Breast epithelium (tissue), 4 donors: ENCODE results near the gene ADCY1. TPM values are rescaled to one million over a fixed set of nuclear protein-coding genes. Genes with fewer than 3 reads are reported as not detected.

Experiments used
- DNase-seq, 2 donors: peaks; one replicate each; pipeline ENCODE4 v3.0.0-alpha.2; 2019; ENCODE audit warnings: low spot score in 2 of 2
- H3K27ac ChIP-seq, 2 donors: fragments of 200-600 bp; sonication (generic) in 1 of 2; one replicate each; pipeline ENCODE4 v1.5.1; 2016 to 2019; ENCODE audit warnings: mild to moderate bottlenecking in 1 of 2
- H3K27me3 ChIP-seq, 2 donors: fragments of 200-600 bp; sonication (generic) in 1 of 2; one replicate each; pipeline versions ENCODE4 v1.5.1 to v1.6.0; 2017 to 2019; ENCODE audit warnings: control low read depth in 1 of 2, mild to moderate bottlenecking in 1 of 2
- H3K36me3 ChIP-seq: fragments of 200-600 bp; one replicate; pipeline ENCODE4 v1.5.1; 2019
- H3K4me1 ChIP-seq, 2 donors: fragments of 200-600 bp; sonication (generic); one replicate each; pipeline ENCODE4 v1.5.1; 2016 to 2019; ENCODE audit warnings: control low read depth in 1 of 2
- H3K4me3 ChIP-seq, 3 donors: fragments of 200-600 bp; sonication (generic); 1 replicate in 2 of 3; 2 replicates in 1 of 3; pipeline ENCODE4 v1.5.1; 2016 to 2019; ENCODE audit warnings: mild to moderate bottlenecking in 3 of 3, moderate library complexity in 2 of 3
- H3K9me3 ChIP-seq, 2 donors: fragments of 200-600 bp; sonication (generic) in 1 of 2; one replicate each; pipeline ENCODE4 v1.5.1; 2016 to 2019; ENCODE audit warnings: control low read depth in 1 of 2
- CTCF ChIP-seq, 3 donors: fragments of 450-650 bp; IDR thresholded peaks; one replicate each; pipeline ENCODE4 v1.5.1; 2016 to 2017; ENCODE audit warnings: antibody characterized with exemption in 3 of 3, mild to moderate bottlenecking in 3 of 3, moderate library complexity in 3 of 3
- POLR2A ChIP-seq: fragments of 450-650 bp; IDR thresholded peaks from one replicate; pipeline ENCODE4 v1.6.1; 2016; ENCODE audit warnings: antibody characterized with exemption, mild to moderate bottlenecking, moderate library complexity
- POLR2AphosphoS5 ChIP-seq, 3 donors: sonication (generic); formaldehyde crosslinking; IDR thresholded peaks; one replicate each; pipeline ENCODE4 v1.6.1; 2017; ENCODE audit warnings: antibody characterized with exemption in 3 of 3
- intact Hi-C: fragments of 100-400 bp; cut with DNase I; formaldehyde crosslinking; loops from one replicate; pipeline ENCODE4 v1.15.1; 2023; ENCODE audit warnings: low total_unique reads
- total RNA-seq, 3 donors: library from RNA; depleted of rRNA; stranded (reverse); fragments of >200 nt; gene quantifications; one replicate each; pipeline ENCODE4 v1.1.0, GENCODE V29; 2016

Gene ADCY1
- total RNA-seq, 3 donors from 2014 or later: 1.6 to 14.4 (median 2.5) TPM

- intact Hi-C loops: no loop called here
- DNase-seq: peak in 1 of 2 donors; percentile 39
- Histone ChIP-seq H3K27ac (no peak overlapping the region), H3K27me3 (no peaks in the 10 kb centered on the region), H3K4me1 (no peaks in the 10 kb centered on the region), H3K36me3 (no peaks in the 10 kb centered on the region), H3K9me3 (no peaks in the 10 kb centered on the region), H3K4me3 (no peak overlapping the region)
- no peak for TF ChIP-seq POLR2A
- TF ChIP-seq POLR2AphosphoS5 (IDR thresholded peaks at IDR 0.05): no peak
Measured at GRCh38 chr7:45589061-45589460, 14.9 kb downstream of the ADCY1 start.

- intact Hi-C loops: no loop called here
- Histone ChIP-seq H3K36me3 (no peaks in the 10 kb centered on the region), H3K4me1 (no peaks in the 10 kb centered on the region), H3K4me3 (no peak overlapping the region), H3K9me3 (no peaks in the 10 kb centered on the region), H3K27me3 (no peaks in the 10 kb centered on the region), H3K27ac (no peak overlapping the region)
- TF ChIP-seq CTCF (IDR thresholded peaks at IDR 0.05): no peak
- TF ChIP-seq POLR2A: no peak
- TF ChIP-seq POLR2AphosphoS5 (IDR thresholded peaks at IDR 0.05): no peak
- no peak for DNase-seq
Measured at GRCh38 chr7:45589915-45590678, 15.9 kb downstream of the ADCY1 start.

- no peaks in the 10 kb centered on the region for H3K9me3 ChIP-seq
- TF ChIP-seq POLR2AphosphoS5 (IDR thresholded peaks at IDR 0.05) (no peak), POLR2A (no peak), CTCF (IDR thresholded peaks at IDR 0.05) (no peak)
- H3K4me1 ChIP-seq: no peaks in the 10 kb centered on the region
- no peaks in the 10 kb centered on the region for H3K36me3 ChIP-seq
- H3K4me3 ChIP-seq: no peak overlapping the region
- peak in 1 of 2 donors; percentile 27 for DNase-seq
- no peak overlapping the region for H3K27ac ChIP-seq
- no peaks in the 10 kb centered on the region for H3K27me3 ChIP-seq
- intact Hi-C loops: no loop called here
Measured at GRCh38 chr7:45590679-45591057, 16.5 kb downstream of the ADCY1 start.

GRCh38 chr7:45591101-45591906 lies 17.1 kb downstream of the ADCY1 start:
- peak in 1 of 2 donors; percentile 28 for DNase-seq
- Histone ChIP-seq H3K4me1 (no peaks in the 10 kb centered on the region), H3K4me3 (no peak overlapping the region), H3K36me3 (no peaks in the 10 kb centered on the region), H3K27me3 (no peaks in the 10 kb centered on the region), H3K27ac (no peak overlapping the region), H3K9me3 (no peaks in the 10 kb centered on the region)
- intact Hi-C loops: no loop called here
- TF ChIP-seq POLR2AphosphoS5 (IDR thresholded peaks at IDR 0.05): no peak
- TF ChIP-seq CTCF (IDR thresholded peaks at IDR 0.05): no peak
- TF ChIP-seq POLR2A: no peak

GRCh38 chr7:45592230-45592991 lies 18.2 kb downstream of the ADCY1 start:
- intact Hi-C loops: no loop called here
- H3K27me3 ChIP-seq: no peaks in the 10 kb centered on the region
- no peak overlapping the region for H3K4me3 ChIP-seq
- H3K4me1 ChIP-seq: no peaks in the 10 kb centered on the region
- H3K27ac ChIP-seq: no peak overlapping the region
- TF ChIP-seq CTCF (IDR thresholded peaks at IDR 0.05): no peak
- TF ChIP-seq POLR2AphosphoS5 (IDR thresholded peaks at IDR 0.05): no peak
- TF ChIP-seq POLR2A: no peak
- H3K36me3 ChIP-seq: no peaks in the 10 kb centered on the region
- DNase-seq: peak in 1 of 2 donors; percentile 22
- H3K9me3 ChIP-seq: no peaks in the 10 kb centered on the region
